MM.1S (cell line): ENCODE results near the gene PRRG2.

Source experiments
- EZH2 ChIP-seq: fragments of 300-600 bp; sonication (generic); optimal IDR thresholded peaks from 2 replicates; pipeline ENCODE3; 2017; ENCODE audit warnings: low read depth, mild to moderate bottlenecking, antibody characterized with exemption, low read length, mixed read lengths
- EZH2phosphoT487 ChIP-seq: fragments of 300-600 bp; sonication (generic); IDR thresholded peaks from 2 replicates; pipeline ENCODE4 v1.6.1; 2018; ENCODE audit warnings: antibody characterized with exemption, low read length
- TF ChIP-seq, protein P1 (sequence below): fragments of 300-600 bp; sonication (generic); IDR thresholded peaks from 2 replicates; pipeline ENCODE4 v1.5.1; 2016; ENCODE audit warnings: antibody characterized with exemption, low read length, mixed read lengths

DNA sequence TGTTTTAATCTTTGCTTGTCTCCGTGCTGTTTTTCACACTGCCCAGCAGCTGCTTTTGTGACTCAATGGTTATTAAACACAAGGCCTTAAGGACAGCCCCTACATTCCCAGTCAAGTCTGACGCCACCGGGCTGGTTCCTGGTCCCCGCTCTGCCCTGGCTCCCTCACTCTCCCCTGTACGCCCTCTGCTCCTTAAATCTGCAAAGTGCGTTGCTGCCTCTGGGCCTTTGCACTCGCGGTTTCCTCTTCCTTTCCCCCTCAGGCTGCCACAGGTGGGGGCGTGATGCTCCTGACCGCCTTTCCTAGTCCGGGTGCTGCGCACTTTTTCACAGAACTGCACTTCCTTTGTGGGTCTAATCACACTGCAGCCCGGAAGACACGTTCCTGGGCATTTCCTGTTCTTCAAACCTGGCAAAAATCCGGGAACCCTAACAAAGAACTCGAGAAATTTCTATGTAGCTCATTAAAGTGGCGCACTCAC lies 26.4 kb upstream of the PRRG2 start:
- TF ChIP-seq, protein P1, sequence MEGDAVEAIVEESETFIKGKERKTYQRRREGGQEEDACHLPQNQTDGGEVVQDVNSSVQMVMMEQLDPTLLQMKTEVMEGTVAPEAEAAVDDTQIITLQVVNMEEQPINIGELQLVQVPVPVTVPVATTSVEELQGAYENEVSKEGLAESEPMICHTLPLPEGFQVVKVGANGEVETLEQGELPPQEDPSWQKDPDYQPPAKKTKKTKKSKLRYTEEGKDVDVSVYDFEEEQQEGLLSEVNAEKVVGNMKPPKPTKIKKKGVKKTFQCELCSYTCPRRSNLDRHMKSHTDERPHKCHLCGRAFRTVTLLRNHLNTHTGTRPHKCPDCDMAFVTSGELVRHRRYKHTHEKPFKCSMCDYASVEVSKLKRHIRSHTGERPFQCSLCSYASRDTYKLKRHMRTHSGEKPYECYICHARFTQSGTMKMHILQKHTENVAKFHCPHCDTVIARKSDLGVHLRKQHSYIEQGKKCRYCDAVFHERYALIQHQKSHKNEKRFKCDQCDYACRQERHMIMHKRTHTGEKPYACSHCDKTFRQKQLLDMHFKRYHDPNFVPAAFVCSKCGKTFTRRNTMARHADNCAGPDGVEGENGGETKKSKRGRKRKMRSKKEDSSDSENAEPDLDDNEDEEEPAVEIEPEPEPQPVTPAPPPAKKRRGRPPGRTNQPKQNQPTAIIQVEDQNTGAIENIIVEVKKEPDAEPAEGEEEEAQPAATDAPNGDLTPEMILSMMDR, result no peak
- no peak for TF ChIP-seq EZH2
- no peak for TF ChIP-seq EZH2phosphoT487
